Fibroblast of peridontal ligament (primary cell): ENCODE measurements around the gene DYRK1A.
"Not testable (repeated sequence)": the region's sequence is repeated elsewhere in the genome, so short reads cannot be mapped to it uniquely, and the experiment has no call there.

ENCODE experiments used
- DNase-seq: peaks from one replicate; pipeline ENCODE4 v3.0.0-alpha.2; 2010; ENCODE audit errors: extremely low read depth

The DYRK1A gene

GRCh38 chr21:37483776-37484175 lies 117.2 kb downstream of the DYRK1A start:
- no peak for DNase-seq

- peak; percentile 72 for DNase-seq
Observed at GRCh38 chr21:37484535-37485474, 118.2 kb downstream of the DYRK1A start.

- DNase-seq, result no peak
Observed at GRCh38 chr21:37489553-37489952, 123.0 kb downstream of the DYRK1A start.

- DNase-seq, result no peak
Observed at GRCh38 chr21:37490084-37490483, 123.5 kb downstream of the DYRK1A start.

- peak; percentile 39 for DNase-seq
Observed at GRCh38 chr21:37496972-37497371, 130.4 kb downstream of the DYRK1A start.

GRCh38 chr21:37498664-37499063 lies 132.1 kb downstream of the DYRK1A start:
- DNase-seq, result no peak

GRCh38 chr21:37502947-37503346 lies 136.4 kb downstream of the DYRK1A start:
- no peak for DNase-seq

GRCh38 chr21:37503848-37504467 lies 137.4 kb downstream of the DYRK1A start:
- peak; percentile 56 for DNase-seq

- no peak for DNase-seq
Observed at GRCh38 chr21:37505963-37506362, 139.4 kb downstream of the DYRK1A start.

- DNase-seq, result no peak
Observed at GRCh38 chr21:37507716-37508115, 141.1 kb downstream of the DYRK1A start.

GRCh38 chr21:37508341-37508740 lies 141.8 kb downstream of the DYRK1A start:
- DNase-seq, result no peak

- DNase-seq, result peak; percentile 28
Observed at GRCh38 chr21:37509802-37510393, 143.3 kb downstream of the DYRK1A start.

GRCh38 chr21:37511848-37512247 lies 145.3 kb downstream of the DYRK1A start:
- DNase-seq, result no peak

- DNase-seq, result no peak
Observed at GRCh38 chr21:37513383-37513782, 146.8 kb downstream of the DYRK1A start.

GRCh38 chr21:37514038-37514667 lies 147.6 kb downstream of the DYRK1A start:
- DNase-seq, result no peak

GRCh38 chr21:37516998-37517397 lies 150.4 kb downstream of the DYRK1A start:
- DNase-seq, result no peak

- no peak for DNase-seq
Observed at GRCh38 chr21:37520801-37521200, 154.2 kb downstream of the DYRK1A start.

- no peak for DNase-seq
Observed at GRCh38 chr21:37521658-37522057, 155.1 kb downstream of the DYRK1A start.

- no peak for DNase-seq
Observed at GRCh38 chr21:37522641-37523295, 156.2 kb downstream of the DYRK1A start.

GRCh38 chr21:37524944-37525343 lies 158.4 kb downstream of the DYRK1A start:
- not testable (repeated sequence) for DNase-seq

- DNase-seq, result peak; percentile 59
Observed at GRCh38 chr21:37525810-37526209, 159.2 kb downstream of the DYRK1A start.

GRCh38 chr21:37527103-37527502 lies 160.5 kb downstream of the DYRK1A start:
- no peak for DNase-seq
